Mesenchymal stem cell (in vitro differentiated cells and primary cell): Measurements from ENCODE around the gene DSCAM. TPM values are rescaled to one million over a fixed set of nuclear protein-coding genes. Genes with fewer than 3 reads are reported as not detected.
A peak's percentile ranks its signal among the peaks of the same experiment; 100 is the strongest.
"Not testable (repeated sequence)": the region's sequence is repeated elsewhere in the genome, so short reads cannot be mapped to it uniquely, and the experiment has no call there.

Experiments
- DNase-seq: peaks from one replicate; pipeline ENCODE4 v3.0.0-alpha.2; 2013
- H2AFZ ChIP-seq: one replicate; pipeline ENCODE4 v1.6.1; 2013; ENCODE audit warnings: low read depth, mild to moderate bottlenecking, control low read depth, inconsistent platforms, low read length, moderate library complexity
- H2AK5ac ChIP-seq: 2 replicates; pipeline ENCODE4 v1.6.1; 2013; ENCODE audit warnings: low read length, moderate library complexity, mild to moderate bottlenecking, inconsistent platforms; ENCODE audit not compliant: severe bottlenecking
- H2BK120ac ChIP-seq: one replicate; pipeline ENCODE4 v1.6.1; 2013; ENCODE audit warnings: low read depth, mild to moderate bottlenecking, inconsistent platforms, low read length, moderate library complexity
- H2BK12ac ChIP-seq, 2 experiments: one replicate each; pipeline ENCODE4 v1.6.1; 2013; ENCODE audit warnings: inconsistent platforms in 2 of 2, low read length in 2 of 2, mild to moderate bottlenecking in 2 of 2, moderate library complexity in 2 of 2, control low read depth in 1 of 2
- H2BK15ac ChIP-seq: one replicate; pipeline ENCODE4 v1.6.1; 2013; ENCODE audit warnings: mild to moderate bottlenecking, low read depth, inconsistent platforms; ENCODE audit not compliant: poor library complexity, severe bottlenecking
- H2BK5ac ChIP-seq: 2 replicates; pipeline ENCODE4 v1.6.1; 2013; ENCODE audit warnings: low read depth, mild to moderate bottlenecking, low read length, control low read depth, inconsistent platforms; ENCODE audit not compliant: poor library complexity, severe bottlenecking
- H3K14ac ChIP-seq, 2 experiments: one replicate each; pipeline ENCODE4 v1.6.1; 2013; ENCODE audit warnings: inconsistent platforms in 2 of 2, low read length in 2 of 2, control low read depth in 1 of 2, mild to moderate bottlenecking in 1 of 2, moderate library complexity in 1 of 2
- H3K18ac ChIP-seq, 2 experiments: one replicate each; pipeline ENCODE4 v1.6.1; 2013; ENCODE audit warnings: inconsistent platforms in 2 of 2, low read length in 2 of 2, control low read depth in 1 of 2, low read depth in 1 of 2, mild to moderate bottlenecking in 1 of 2
- H3K23ac ChIP-seq, 2 experiments: one replicate each; pipeline ENCODE4 v1.6.1; 2013; ENCODE audit warnings: inconsistent platforms in 2 of 2, low read length in 2 of 2, mild to moderate bottlenecking in 2 of 2, moderate library complexity in 2 of 2, control low read depth in 1 of 2
- H3K27ac ChIP-seq: 2 replicates; pipeline ENCODE4 v1.5.1; 2013; ENCODE audit warnings: mild to moderate bottlenecking, moderate library complexity, low read length, control low read depth, inconsistent platforms; ENCODE audit not compliant: poor library complexity, severe bottlenecking
- H3K27me3 ChIP-seq, 2 experiments: 2 replicates each; pipeline versions ENCODE4 v1.6.1 to v1.7.0; 2013; ENCODE audit warnings: low read length in 2 of 2, mild to moderate bottlenecking in 2 of 2, moderate library complexity in 2 of 2, control low read depth in 1 of 2, inconsistent platforms in 1 of 2; ENCODE audit not compliant: control insufficient read depth in 1 of 2, insufficient read depth in 1 of 2
- H3K36me3 ChIP-seq, 2 experiments: 2 replicates each; pipeline versions ENCODE4 v1.6.1 to v1.7.0; 2013; ENCODE audit warnings: low read length in 2 of 2, control low read depth in 1 of 2, inconsistent platforms in 1 of 2, low read depth in 1 of 2, mild to moderate bottlenecking in 1 of 2; ENCODE audit not compliant: insufficient read depth in 2 of 2, control insufficient read depth in 1 of 2
- H3K4ac ChIP-seq, 2 experiments: one replicate each; pipeline ENCODE4 v1.6.1; 2013; ENCODE audit warnings: inconsistent platforms in 2 of 2, low read length in 2 of 2, mild to moderate bottlenecking in 2 of 2, moderate library complexity in 2 of 2, control low read depth in 1 of 2, low read depth in 1 of 2
- H3K4me1 ChIP-seq: 2 replicates; pipeline ENCODE4 v1.6.1; 2013; ENCODE audit warnings: low read depth, low read length, control low read depth; ENCODE audit not compliant: control insufficient read depth, insufficient read depth
- H3K4me2 ChIP-seq: 2 replicates; pipeline ENCODE4 v1.6.1; 2013; ENCODE audit warnings: low read length, mild to moderate bottlenecking, inconsistent platforms; ENCODE audit not compliant: poor library complexity, severe bottlenecking
- H3K4me3 ChIP-seq, 2 experiments: 2 replicates each; pipeline versions ENCODE4 v1.5.1 to v1.7.0; 2013; ENCODE audit warnings: low read length in 2 of 2, mild to moderate bottlenecking in 2 of 2, control low read depth in 1 of 2, low read depth in 1 of 2; ENCODE audit not compliant: insufficient read depth in 1 of 2
- H3K79me1 ChIP-seq: replicated peaks from 2 replicates; pipeline ENCODE4 v1.6.1; 2013; ENCODE audit warnings: mild to moderate bottlenecking, control low read depth, low read length, inconsistent platforms; ENCODE audit not compliant: poor library complexity, severe bottlenecking
- H3K9ac ChIP-seq: 2 replicates; pipeline ENCODE4 v1.7.0; 2013; ENCODE audit warnings: mild to moderate bottlenecking, low read length, moderate library complexity
- H3K9me3 ChIP-seq: 2 replicates; pipeline ENCODE4 v1.7.0; 2013; ENCODE audit warnings: mild to moderate bottlenecking, low read length; ENCODE audit not compliant: control insufficient read depth
- H4K8ac ChIP-seq: one replicate; pipeline ENCODE4 v1.6.1; 2013; ENCODE audit warnings: inconsistent platforms, mild to moderate bottlenecking, low read length, moderate library complexity
- H4K91ac ChIP-seq: one replicate; pipeline ENCODE4 v1.6.1; 2013; ENCODE audit warnings: mild to moderate bottlenecking, low read length, inconsistent platforms
- WGBS: methylation state at CpG from one replicate; pipeline ENCODE4 v1.1.7; 2013; ENCODE audit warnings: mixed read lengths; 5-methylcytosine and 5-hydroxymethylcytosine counted together
- polyA plus RNA-seq, 2 experiments: library from polyadenylated mRNA; stranded (reverse); fragments of 200-250 nt; gene quantifications; one replicate each; pipeline ENCODE4 v1.2.3, GENCODE V29; 2013

The DSCAM gene, protein sequence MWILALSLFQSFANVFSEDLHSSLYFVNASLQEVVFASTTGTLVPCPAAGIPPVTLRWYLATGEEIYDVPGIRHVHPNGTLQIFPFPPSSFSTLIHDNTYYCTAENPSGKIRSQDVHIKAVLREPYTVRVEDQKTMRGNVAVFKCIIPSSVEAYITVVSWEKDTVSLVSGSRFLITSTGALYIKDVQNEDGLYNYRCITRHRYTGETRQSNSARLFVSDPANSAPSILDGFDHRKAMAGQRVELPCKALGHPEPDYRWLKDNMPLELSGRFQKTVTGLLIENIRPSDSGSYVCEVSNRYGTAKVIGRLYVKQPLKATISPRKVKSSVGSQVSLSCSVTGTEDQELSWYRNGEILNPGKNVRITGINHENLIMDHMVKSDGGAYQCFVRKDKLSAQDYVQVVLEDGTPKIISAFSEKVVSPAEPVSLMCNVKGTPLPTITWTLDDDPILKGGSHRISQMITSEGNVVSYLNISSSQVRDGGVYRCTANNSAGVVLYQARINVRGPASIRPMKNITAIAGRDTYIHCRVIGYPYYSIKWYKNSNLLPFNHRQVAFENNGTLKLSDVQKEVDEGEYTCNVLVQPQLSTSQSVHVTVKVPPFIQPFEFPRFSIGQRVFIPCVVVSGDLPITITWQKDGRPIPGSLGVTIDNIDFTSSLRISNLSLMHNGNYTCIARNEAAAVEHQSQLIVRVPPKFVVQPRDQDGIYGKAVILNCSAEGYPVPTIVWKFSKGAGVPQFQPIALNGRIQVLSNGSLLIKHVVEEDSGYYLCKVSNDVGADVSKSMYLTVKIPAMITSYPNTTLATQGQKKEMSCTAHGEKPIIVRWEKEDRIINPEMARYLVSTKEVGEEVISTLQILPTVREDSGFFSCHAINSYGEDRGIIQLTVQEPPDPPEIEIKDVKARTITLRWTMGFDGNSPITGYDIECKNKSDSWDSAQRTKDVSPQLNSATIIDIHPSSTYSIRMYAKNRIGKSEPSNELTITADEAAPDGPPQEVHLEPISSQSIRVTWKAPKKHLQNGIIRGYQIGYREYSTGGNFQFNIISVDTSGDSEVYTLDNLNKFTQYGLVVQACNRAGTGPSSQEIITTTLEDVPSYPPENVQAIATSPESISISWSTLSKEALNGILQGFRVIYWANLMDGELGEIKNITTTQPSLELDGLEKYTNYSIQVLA (N-terminal part only)
- not detected for polyA plus RNA-seq (2013, experiment 1 of 2)
- polyA plus RNA-seq (2013, experiment 2 of 2), result not detected

DNA sequence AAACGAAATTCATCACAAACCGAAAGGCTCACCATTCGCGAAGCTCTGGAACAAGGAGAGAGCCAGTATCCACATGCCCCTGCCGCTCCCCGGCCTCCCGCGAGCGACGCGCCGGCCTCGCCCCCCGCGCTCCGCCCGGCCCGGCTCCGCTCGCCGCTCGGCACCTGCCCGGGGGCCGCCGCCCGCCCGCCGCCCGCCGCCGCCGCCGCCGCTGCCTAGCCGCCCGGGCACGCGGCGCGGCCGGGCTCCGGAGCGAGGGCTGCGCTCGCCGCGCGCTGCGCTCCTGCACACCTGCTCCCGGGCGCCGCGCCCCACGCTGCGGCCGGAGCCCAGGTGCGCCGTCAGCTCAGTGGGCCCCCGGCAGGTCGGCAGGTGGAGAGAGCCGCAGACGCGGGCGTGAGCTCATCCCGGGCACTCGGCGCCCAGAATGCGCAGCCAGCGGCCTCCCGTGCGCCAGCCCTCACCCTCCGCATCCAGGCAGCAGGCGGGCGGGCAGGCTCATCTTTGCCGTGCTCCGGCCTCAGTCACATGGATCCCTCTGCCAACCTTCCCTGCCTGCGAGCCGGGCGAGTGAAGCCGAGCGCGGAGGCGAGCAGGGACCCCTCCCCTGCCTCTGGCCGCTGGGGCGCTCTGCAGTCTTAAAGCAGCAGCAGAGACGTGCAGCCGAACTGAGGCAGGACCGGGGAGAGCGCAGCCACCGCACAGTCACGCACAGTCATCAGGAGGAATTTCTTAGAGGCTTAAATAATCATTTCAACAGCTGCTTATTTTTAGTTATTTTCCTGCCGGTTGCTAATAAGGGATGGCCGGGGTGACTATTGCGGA, at the start of gene DSCAM:
Gene DSCAM, minus strand, starts transcription at position 572 of the 825 bp plus-strand sequence. Its CDS starts 497 bp downstream, at position 75.
- H2AFZ ChIP-seq, result no peak within 1 kb of the TSS
- H2BK120ac ChIP-seq, result no peak within 1 kb of the TSS
- no peaks in the 10 kb centered on the region for H3K9me3 ChIP-seq
- no peak within 1 kb of the TSS for H3K9ac ChIP-seq
- no peak within 1 kb of the TSS for H2BK12ac ChIP-seq
- H3K79me1 ChIP-seq, result no peaks in the 10 kb centered on the region
- H3K4me3 ChIP-seq, result no peak within 1 kb of the TSS
- no peak within 1 kb of the TSS for H3K4me2 ChIP-seq
- no peak within 1 kb of the TSS for H3K18ac ChIP-seq
- no peak within 1 kb of the TSS for H3K23ac ChIP-seq
- no peak within 1 kb of the TSS for H4K8ac ChIP-seq
- H3K27ac ChIP-seq, result no peak within 1 kb of the TSS
- no peak for DNase-seq
- peaks cover 5% of the 10 kb centered on the region for H3K4me1 ChIP-seq
- no peak within 1 kb of the TSS for H3K4ac ChIP-seq
- no peak within 1 kb of the TSS for H2BK5ac ChIP-seq
- H2AK5ac ChIP-seq, result no peak within 1 kb of the TSS
- H2BK15ac ChIP-seq, result no peak within 1 kb of the TSS
- peak within 1 kb of the TSS; percentile 18 for H4K91ac ChIP-seq
- no peak within 1 kb of the TSS for H3K14ac ChIP-seq
- 5% methylated on average over 39 of the region's 94 CpGs for WGBS
- H3K27me3 ChIP-seq, result peaks cover 22 to 23% of the 10 kb centered on the region in 2 experiments
- H3K36me3 ChIP-seq, result no peaks in the 10 kb centered on the region

- not testable (repeated sequence) for H2BK15ac ChIP-seq, H2AK5ac ChIP-seq, H3K4me2 ChIP-seq, H4K8ac ChIP-seq, H3K18ac ChIP-seq, H3K27me3 ChIP-seq, H3K27ac ChIP-seq, H3K9me3 ChIP-seq, H2AFZ ChIP-seq, H3K36me3 ChIP-seq, H3K4me3 ChIP-seq, H3K4me1 ChIP-seq, H4K91ac ChIP-seq, H3K4ac ChIP-seq, H3K9ac ChIP-seq, H3K23ac ChIP-seq, H3K79me1 ChIP-seq, DNase-seq, H3K14ac ChIP-seq, H2BK5ac ChIP-seq, H2BK12ac ChIP-seq, H2BK120ac ChIP-seq
- 68% methylated on average over 3 of the region's 3 CpGs for WGBS
These were observed 48.7 kb upstream of the DSCAM start for GRCh38 chr21:40895697-40896096.

GRCh38 chr21:40886931-40887330, 40.0 kb upstream of the DSCAM start:
- Histone ChIP-seq H3K4me2 (no peak overlapping the region), H2BK12ac (no peak overlapping the region), H3K14ac (no peak overlapping the region), H3K4me1 (no peaks in the 10 kb centered on the region), H2AFZ (no peak overlapping the region), H3K27ac (no peak overlapping the region), H3K4ac (no peak overlapping the region), H2BK120ac (no peak overlapping the region), H3K36me3 (no peaks in the 10 kb centered on the region), H3K9me3 (peaks cover 3% of the 10 kb centered on the region), H3K4me3 (no peak overlapping the region), H2AK5ac (no peak overlapping the region), H3K23ac (no peak overlapping the region), H4K91ac (no peak overlapping the region), H3K27me3 (no peaks in the 10 kb centered on the region), H4K8ac (no peak overlapping the region), H3K9ac (no peak overlapping the region), H3K79me1 (no peaks in the 10 kb centered on the region), H2BK5ac (no peak overlapping the region), H2BK15ac (no peak overlapping the region), H3K18ac (no peak overlapping the region)
- 63% methylated on average over 3 of the region's 4 CpGs for WGBS
- DNase-seq, result no peak
